IPS-20b (cell line): ENCODE measurements around the gene AFAP1.
"Not testable (repeated sequence)": the region's sequence is repeated elsewhere in the genome, so short reads cannot be mapped to it uniquely, and the experiment has no call there.

Experiments
- H3K27ac ChIP-seq: one replicate; pipeline ENCODE4 v1.5.1; 2013; ENCODE audit warnings: low read length
- H3K27me3 ChIP-seq: 2 replicates; pipeline ENCODE4 v1.6.1; 2013; ENCODE audit warnings: mild to moderate bottlenecking, low read length, inconsistent platforms; ENCODE audit not compliant: insufficient read depth
- H3K36me3 ChIP-seq: 2 replicates; pipeline ENCODE4 v1.6.1; 2013; ENCODE audit warnings: low read depth, mild to moderate bottlenecking, inconsistent platforms, low read length, moderate library complexity; ENCODE audit not compliant: insufficient read depth
- H3K4me1 ChIP-seq: 2 replicates; pipeline ENCODE4 v1.6.1; 2013; ENCODE audit warnings: mild to moderate bottlenecking, control low read depth, inconsistent platforms, low read length, moderate library complexity; ENCODE audit not compliant: insufficient read depth
- H3K4me3 ChIP-seq: 2 replicates; pipeline ENCODE4 v1.5.1; 2013; ENCODE audit warnings: mild to moderate bottlenecking, low read length, inconsistent platforms
- H3K9ac ChIP-seq: 2 replicates; pipeline ENCODE4 v1.6.1; 2013; ENCODE audit warnings: low read depth, mild to moderate bottlenecking, inconsistent platforms, low read length, moderate library complexity
- H3K9me3 ChIP-seq: 2 replicates; pipeline ENCODE4 v1.6.1; 2013; ENCODE audit warnings: mild to moderate bottlenecking, low read depth, low read length, inconsistent platforms; ENCODE audit not compliant: insufficient read depth

Gene AFAP1

GRCh38 chr4:7922466-7922865 is 17.2 kb downstream of the AFAP1 start:
- no peaks in the 10 kb centered on the region for H3K27me3 ChIP-seq
- H3K4me3 ChIP-seq, result no peak overlapping the region
- no peak overlapping the region for H3K27ac ChIP-seq
- H3K9ac ChIP-seq, result no peak overlapping the region
- H3K9me3 ChIP-seq, result no peaks in the 10 kb centered on the region
- no peaks in the 10 kb centered on the region for H3K36me3 ChIP-seq
- H3K4me1 ChIP-seq, result peaks cover 4% of the 10 kb centered on the region; the same call in 1 of the 2 replicates

- H3K9ac ChIP-seq, result no peak overlapping the region
- peaks cover 19% of the 10 kb centered on the region for H3K4me1 ChIP-seq
- H3K27me3 ChIP-seq, result no peaks in the 10 kb centered on the region
- no peaks in the 10 kb centered on the region for H3K9me3 ChIP-seq
- no peak overlapping the region for H3K4me3 ChIP-seq
- H3K36me3 ChIP-seq, result no peaks in the 10 kb centered on the region
- H3K27ac ChIP-seq, result no peak overlapping the region
Observed at GRCh38 chr4:7918981-7919380, 20.7 kb downstream of the AFAP1 start.

GRCh38 chr4:7918187-7918586 is 21.5 kb downstream of the AFAP1 start:
- H3K9ac ChIP-seq, H3K36me3 ChIP-seq, H3K27me3 ChIP-seq, H3K27ac ChIP-seq, H3K9me3 ChIP-seq, H3K4me3 ChIP-seq: not testable (repeated sequence)
- H3K4me1 ChIP-seq, result peaks cover 19% of the 10 kb centered on the region

GRCh38 chr4:7917669-7918068 is 22.0 kb downstream of the AFAP1 start:
- H3K27ac ChIP-seq, result no peak overlapping the region
- H3K36me3 ChIP-seq, result no peaks in the 10 kb centered on the region
- H3K4me3 ChIP-seq, result no peak overlapping the region
- peaks cover 19% of the 10 kb centered on the region for H3K4me1 ChIP-seq
- no peaks in the 10 kb centered on the region for H3K9me3 ChIP-seq
- no peaks in the 10 kb centered on the region for H3K27me3 ChIP-seq
- no peak overlapping the region for H3K9ac ChIP-seq

GRCh38 chr4:7915875-7916242 is 23.8 kb downstream of the AFAP1 start:
- no peak overlapping the region for H3K4me3 ChIP-seq
- H3K27me3 ChIP-seq, result no peaks in the 10 kb centered on the region
- no peaks in the 10 kb centered on the region for H3K9me3 ChIP-seq
- 0 out of 2 replicates have a peak overlapping the region, but pooled peaks have one; percentile 40 for H3K9ac ChIP-seq
- no peaks in the 10 kb centered on the region for H3K36me3 ChIP-seq
- H3K27ac ChIP-seq, result no peak overlapping the region
- peaks cover 33% of the 10 kb centered on the region for H3K4me1 ChIP-seq

GRCh38 chr4:7912826-7913225 is 26.8 kb downstream of the AFAP1 start:
- H3K9me3 ChIP-seq, result no peaks in the 10 kb centered on the region
- H3K27me3 ChIP-seq, result no peaks in the 10 kb centered on the region
- H3K9ac ChIP-seq, result no peak overlapping the region
- H3K27ac ChIP-seq, result no peak overlapping the region
- no peaks in the 10 kb centered on the region for H3K36me3 ChIP-seq
- H3K4me1 ChIP-seq, result peaks cover 53% of the 10 kb centered on the region
- no peak overlapping the region for H3K4me3 ChIP-seq

- peak overlapping the region; percentile 64; the same call in 1 of the 2 replicates for H3K9ac ChIP-seq
- peak overlapping the region; percentile 70 for H3K27ac ChIP-seq
- no peaks in the 10 kb centered on the region for H3K27me3 ChIP-seq
- H3K4me1 ChIP-seq, result peaks cover 46% of the 10 kb centered on the region
- H3K4me3 ChIP-seq, result peak overlapping the region; percentile 49; the same call in 1 of the 2 replicates
- no peaks in the 10 kb centered on the region for H3K9me3 ChIP-seq
- no peaks in the 10 kb centered on the region for H3K36me3 ChIP-seq
Observed at GRCh38 chr4:7910952-7911578, 28.6 kb downstream of the AFAP1 start.

GRCh38 chr4:7910263-7910896 is 29.3 kb downstream of the AFAP1 start:
- H3K36me3 ChIP-seq, result no peaks in the 10 kb centered on the region
- peak overlapping the region; percentile 49; the same call in 1 of the 2 replicates for H3K4me3 ChIP-seq
- H3K27me3 ChIP-seq, result no peaks in the 10 kb centered on the region
- H3K4me1 ChIP-seq, result peaks cover 46% of the 10 kb centered on the region
- peak overlapping the region; percentile 70 for H3K27ac ChIP-seq
- no peaks in the 10 kb centered on the region for H3K9me3 ChIP-seq
- peak overlapping the region; percentile 64; the same call in 1 of the 2 replicates for H3K9ac ChIP-seq

- H3K27me3 ChIP-seq, result no peaks in the 10 kb centered on the region
- peak overlapping the region; percentile 51 for H3K27ac ChIP-seq
- peaks cover 46% of the 10 kb centered on the region for H3K4me1 ChIP-seq
Observed at GRCh38 chr4:7909463-7910262, 30.0 kb downstream of the AFAP1 start.

GRCh38 chr4:7908668-7909067 is 31.0 kb downstream of the AFAP1 start:
- Histone ChIP-seq H3K4me1 (peaks cover 52% of the 10 kb centered on the region), H3K9me3 (no peaks in the 10 kb centered on the region), H3K9ac (no peak overlapping the region), H3K27ac (no peak overlapping the region), H3K36me3 (no peaks in the 10 kb centered on the region), H3K4me3 (no peak overlapping the region), H3K27me3 (no peaks in the 10 kb centered on the region)

More at GRCh38 chr4:7909463-7910262, 30.0 kb downstream of the AFAP1 start:
- peak overlapping the region; percentile 64; the same call in 1 of the 2 replicates for H3K9ac ChIP-seq
- no peaks in the 10 kb centered on the region for H3K36me3 ChIP-seq
- no peak overlapping the region for H3K4me3 ChIP-seq
- no peaks in the 10 kb centered on the region for H3K9me3 ChIP-seq

- peaks cover 53% of the 10 kb centered on the region for H3K4me1 ChIP-seq
- no peak overlapping the region for H3K4me3 ChIP-seq
- no peaks in the 10 kb centered on the region for H3K36me3 ChIP-seq
- no peaks in the 10 kb centered on the region for H3K27me3 ChIP-seq
- H3K27ac ChIP-seq, result no peak overlapping the region
- no peaks in the 10 kb centered on the region for H3K9me3 ChIP-seq
- H3K9ac ChIP-seq, result no peak overlapping the region
Observed at GRCh38 chr4:7907142-7907541, 32.5 kb downstream of the AFAP1 start.
